VCaP (cell line): ENCODE data around the gene NTNG1.

Source experiments
- H3K27ac ChIP-seq: fragments of 450-650 bp; 2 replicates; pipeline ENCODE4 v1.5.1; 2017
- CTCF ChIP-seq: fragments of 450-650 bp; conservative IDR thresholded peaks from 2 replicates; pipeline ENCODE4 v1.5.1; 2017; ENCODE audit warnings: mild to moderate bottlenecking, moderate library complexity

NTNG1 gene

GRCh38 chr1:107297681-107298080 lies 156.8 kb downstream of the NTNG1 start:
- H3K27ac ChIP-seq, result no peak overlapping the region
- no peak for TF ChIP-seq CTCF

GRCh38 chr1:107298526-107298925 lies 157.7 kb downstream of the NTNG1 start:
- TF ChIP-seq CTCF, result no peak
- no peak overlapping the region for H3K27ac ChIP-seq

GRCh38 chr1:107299521-107299920 lies 158.7 kb downstream of the NTNG1 start:
- TF ChIP-seq CTCF, result no peak

GRCh38 chr1:107309962-107310361 lies 169.1 kb downstream of the NTNG1 start:
- H3K27ac ChIP-seq, result no peak overlapping the region
- TF ChIP-seq CTCF, result no peak

More at GRCh38 chr1:107299521-107299920, 158.7 kb downstream of the NTNG1 start:
- no peak overlapping the region for H3K27ac ChIP-seq

GRCh38 chr1:107315652-107316051 lies 174.8 kb downstream of the NTNG1 start:
- H3K27ac ChIP-seq, result no peak overlapping the region
- TF ChIP-seq CTCF, result no peak

GRCh38 chr1:107318932-107319331 lies 178.1 kb downstream of the NTNG1 start:
- TF ChIP-seq CTCF, result no peak
- H3K27ac ChIP-seq, result no peak overlapping the region

- no peak for TF ChIP-seq CTCF
- H3K27ac ChIP-seq, result no peak overlapping the region
Measured at GRCh38 chr1:107323784-107324183, 182.9 kb downstream of the NTNG1 start.
